Astrocyte of the hippocampus (primary cell): ENCODE results near the gene SPTLC1.
"Not testable (repeated sequence)": the region's sequence is repeated elsewhere in the genome, so short reads cannot be mapped to it uniquely, and the experiment has no call there.

Source experiments
- DNase-seq: peaks from one replicate; pipeline ENCODE4 v3.0.0; 2011; ENCODE audit warnings: low read depth, low spot score

Gene SPTLC1

DNA sequence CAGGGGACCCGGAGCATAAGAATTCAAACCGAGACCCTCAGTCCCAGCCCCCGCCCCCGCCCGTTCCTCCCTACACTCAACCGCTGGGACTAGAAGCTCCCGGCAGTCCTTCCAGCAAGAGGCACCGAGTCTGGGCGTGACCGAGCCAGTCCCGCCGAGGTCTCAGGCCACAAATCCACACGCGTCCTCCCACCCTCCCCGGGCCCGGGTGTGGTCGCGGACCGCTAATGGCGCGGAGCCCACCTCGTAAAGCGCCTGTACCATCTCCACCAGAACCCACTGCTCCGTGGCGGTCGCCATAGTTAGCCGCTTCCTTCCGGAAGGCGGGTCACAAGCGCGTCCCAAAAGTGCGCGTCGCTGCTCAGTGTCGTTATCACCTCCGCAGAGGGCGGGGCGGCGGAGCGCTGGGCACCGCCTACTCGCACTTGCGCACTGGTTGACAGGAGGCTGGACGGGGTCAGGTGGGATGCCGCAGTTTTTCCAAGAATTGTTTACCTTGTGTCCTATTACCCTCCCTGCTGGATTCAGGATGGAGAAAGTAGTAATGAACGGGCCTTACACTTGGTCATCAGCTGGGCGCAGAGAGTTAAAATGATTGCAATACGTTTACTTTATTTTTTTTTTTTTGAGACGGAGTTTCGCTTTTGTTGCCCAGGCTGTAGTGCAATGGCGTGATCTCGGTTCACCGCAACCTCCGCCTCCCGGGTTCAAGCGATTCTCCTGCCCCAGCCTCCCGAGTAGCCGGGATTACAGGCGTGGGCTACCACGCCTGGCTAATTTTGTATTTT, at the start of gene SPTLC1:
SPTLC1 (minus strand) TSS at position 343 of the 788 bp plus-strand sequence; CDS start at position 300, 43 bp downstream.
- DNase-seq: peak; percentile 99

- no peak for DNase-seq
Observed at GRCh38 chr9:92164975-92165374, 49.8 kb upstream of the SPTLC1 start.

DNA sequence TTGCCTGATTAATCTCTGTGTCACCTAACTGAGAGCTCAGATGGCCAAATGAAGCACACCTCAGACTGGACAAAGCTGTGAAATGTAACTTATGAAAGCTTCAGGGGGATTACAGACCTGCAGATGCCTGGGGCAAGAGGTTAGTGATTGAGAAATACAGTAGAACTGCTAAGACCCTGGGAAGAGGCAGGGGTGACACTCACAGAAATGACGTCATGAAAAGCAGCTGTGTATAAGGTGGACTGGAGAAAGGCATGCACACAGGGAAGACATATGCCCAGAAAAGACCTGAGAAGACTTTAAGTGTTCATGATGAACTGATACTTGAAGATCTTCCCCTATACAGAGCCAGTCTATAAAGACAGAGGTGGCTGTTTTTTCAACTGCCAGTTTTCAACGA, 49.3 kb upstream of the SPTLC1 start:
- DNase-seq: no peak

GRCh38 chr9:92163276-92163675, 48.1 kb upstream of the SPTLC1 start:
- no peak for DNase-seq

DNA sequence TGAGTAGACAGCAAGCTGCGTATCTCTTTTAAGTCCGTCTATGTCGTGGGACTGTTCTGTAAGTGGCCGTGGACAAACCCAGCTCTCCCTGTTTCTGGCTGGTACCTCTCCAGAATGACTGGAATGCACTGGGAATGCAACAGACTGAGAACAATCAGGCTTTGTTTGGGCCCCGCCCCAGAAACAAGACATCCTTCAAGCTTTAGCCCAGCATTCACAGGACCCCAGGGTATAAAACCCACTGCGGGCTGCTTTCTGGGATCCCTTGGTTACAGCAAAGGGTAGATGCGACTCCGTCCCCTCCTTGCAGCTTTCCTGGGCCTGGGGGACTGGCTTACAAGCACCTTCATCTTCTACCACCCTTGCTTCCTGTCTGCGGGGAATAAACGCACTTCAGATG, 45.6 kb upstream of the SPTLC1 start:
- no peak for DNase-seq

- no peak for DNase-seq
Observed at GRCh38 chr9:92159058-92159457, 43.8 kb upstream of the SPTLC1 start.

- DNase-seq: no peak
Observed at GRCh38 chr9:92158097-92158601, 42.9 kb upstream of the SPTLC1 start.

- DNase-seq: not testable (repeated sequence)
Observed at GRCh38 chr9:92155736-92156135, 40.5 kb upstream of the SPTLC1 start.

DNA sequence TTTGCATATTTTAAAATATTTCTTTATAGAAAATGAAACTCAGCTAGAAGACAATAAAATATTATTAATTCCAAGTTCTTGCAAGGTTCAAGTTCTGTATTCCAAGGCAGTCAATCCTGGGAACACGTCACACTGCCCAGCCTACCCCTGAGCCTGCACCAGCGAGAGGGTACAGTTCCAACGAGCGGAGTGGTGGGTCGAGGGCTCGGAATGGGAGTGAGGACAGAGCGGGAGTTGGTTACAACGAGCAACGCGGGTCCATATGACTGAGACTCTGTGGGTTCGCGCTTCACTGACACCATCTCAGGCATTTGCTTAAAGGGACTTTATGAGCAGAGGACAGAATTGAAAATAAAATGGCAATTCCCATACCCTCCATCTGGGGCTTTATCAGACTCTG, 40.0 kb upstream of the SPTLC1 start:
- DNase-seq: no peak

GRCh38 chr9:92153466-92154415, 38.5 kb upstream of the SPTLC1 start:
- peak; percentile 72 for DNase-seq

DNA sequence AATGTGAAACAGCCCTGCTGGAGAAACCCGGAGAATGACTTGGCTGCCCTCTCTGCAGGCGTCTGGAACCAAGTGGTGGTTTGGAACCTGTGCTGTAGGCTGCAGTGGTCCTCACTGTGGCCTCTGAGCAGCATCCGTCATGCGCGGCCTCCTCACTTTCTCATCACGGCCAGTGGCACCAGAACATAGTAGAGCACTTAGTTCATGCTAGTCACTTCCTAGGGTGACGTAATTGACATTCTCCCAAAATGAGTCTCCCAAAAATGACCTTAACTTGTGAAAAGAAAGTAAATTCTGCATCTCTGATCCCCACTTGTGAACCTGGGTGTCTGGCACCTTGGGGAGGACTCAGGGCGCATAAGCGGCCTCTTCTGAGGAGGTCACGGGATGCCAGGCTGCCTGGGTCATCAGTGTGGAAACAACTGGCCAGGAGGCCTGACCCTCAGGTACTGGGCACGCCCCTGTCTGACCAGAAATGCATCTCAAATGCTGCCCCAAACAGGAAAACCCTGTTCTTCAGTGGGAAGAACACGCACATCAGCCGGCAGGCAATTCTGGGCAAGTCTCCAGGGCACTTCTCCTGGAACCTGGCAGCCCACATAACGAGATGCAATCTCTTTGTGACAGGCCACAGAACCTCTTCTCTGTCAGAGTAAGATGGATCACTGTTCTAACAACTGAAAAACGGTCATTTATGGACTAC, 36.6 kb upstream of the SPTLC1 start:
- DNase-seq: peak; percentile 83

DNA sequence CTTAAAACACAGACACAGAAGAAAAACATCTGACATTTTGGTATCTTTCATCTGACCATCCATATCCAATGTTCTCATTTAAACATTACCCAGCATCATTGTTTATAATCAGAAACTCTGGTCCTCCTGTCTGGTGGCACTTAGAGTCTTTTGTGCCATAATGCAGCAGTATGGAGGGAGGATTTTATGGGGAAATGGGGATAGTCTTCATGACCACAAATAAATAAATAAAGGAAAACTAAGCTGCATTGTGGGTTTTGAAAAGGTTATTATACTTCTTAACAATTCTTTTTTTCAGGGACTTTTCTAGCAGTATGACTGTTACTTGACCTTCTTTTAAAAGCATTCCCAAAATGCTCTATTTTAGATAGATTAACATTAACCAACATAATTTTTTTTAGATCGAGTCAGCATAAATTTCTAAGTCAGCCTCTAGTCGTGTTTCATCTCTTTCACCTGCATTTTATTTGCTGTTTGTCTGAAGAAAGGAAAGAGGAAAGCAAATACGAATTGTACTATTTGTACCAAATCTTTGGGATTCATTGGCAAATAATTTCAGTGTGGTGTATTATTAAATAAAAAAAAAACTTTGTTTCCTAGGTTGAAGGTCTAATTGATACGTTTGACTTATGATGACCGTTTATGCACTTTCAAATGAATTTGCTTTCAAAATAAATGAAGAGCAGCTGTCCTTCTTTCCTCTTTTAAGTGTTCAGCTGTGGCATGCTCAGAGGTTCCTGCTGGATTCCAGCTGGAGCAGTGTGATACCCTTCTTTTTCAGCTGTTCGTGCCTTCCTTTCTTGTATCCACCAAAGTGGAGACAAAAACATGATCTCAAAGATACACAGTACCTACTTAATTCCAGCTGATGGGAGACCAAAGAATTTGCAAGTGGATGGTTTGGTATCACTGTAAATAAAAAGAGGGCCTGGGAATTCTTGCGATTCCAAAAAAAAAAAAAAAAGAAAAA, 35.6 kb upstream of the SPTLC1 start:
- not testable (repeated sequence) for DNase-seq

DNA sequence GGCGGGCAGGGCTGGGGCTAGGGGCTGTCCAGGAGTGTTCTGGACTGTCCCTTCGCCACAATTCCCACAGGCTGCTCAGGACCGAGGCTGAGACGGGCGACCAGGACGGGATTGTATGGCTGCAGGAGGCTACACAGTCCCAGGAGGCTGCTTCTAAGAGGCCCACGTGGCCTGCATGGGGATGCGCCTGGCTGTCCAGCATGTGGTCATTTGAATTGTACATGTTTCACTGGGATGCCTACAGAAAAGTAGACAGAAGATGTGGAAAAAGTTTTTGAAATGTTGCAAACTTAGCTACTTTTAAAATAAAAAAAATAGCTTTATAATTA, 32.6 kb upstream of the SPTLC1 start:
- DNase-seq: peak; percentile 10

- DNase-seq: peak; percentile 90
Observed at GRCh38 chr9:92147030-92147851, 32.0 kb upstream of the SPTLC1 start.

DNA sequence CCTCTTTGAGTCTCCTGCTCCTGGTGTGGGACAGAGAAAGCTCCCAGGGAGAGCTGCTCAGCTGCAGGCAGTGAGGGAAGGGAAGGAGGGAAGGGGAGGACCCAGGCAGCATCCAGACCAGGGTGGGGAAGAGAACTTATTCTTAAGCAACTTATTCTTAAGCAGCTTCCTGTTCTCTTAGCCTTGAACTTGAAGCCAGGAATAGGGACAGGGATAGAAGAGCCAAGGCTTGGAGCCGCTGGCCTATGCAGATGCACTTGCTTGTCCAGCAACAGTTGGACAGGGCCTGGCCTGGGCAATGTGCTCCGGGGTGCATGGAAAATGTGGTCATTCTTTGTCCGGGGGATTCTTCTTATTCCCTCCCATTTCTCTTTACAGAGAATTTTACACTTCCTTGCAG, 31.4 kb upstream of the SPTLC1 start:
- DNase-seq: peak; percentile 39

GRCh38 chr9:92145784-92146183, 30.6 kb upstream of the SPTLC1 start:
- DNase-seq: not testable (repeated sequence)

DNA sequence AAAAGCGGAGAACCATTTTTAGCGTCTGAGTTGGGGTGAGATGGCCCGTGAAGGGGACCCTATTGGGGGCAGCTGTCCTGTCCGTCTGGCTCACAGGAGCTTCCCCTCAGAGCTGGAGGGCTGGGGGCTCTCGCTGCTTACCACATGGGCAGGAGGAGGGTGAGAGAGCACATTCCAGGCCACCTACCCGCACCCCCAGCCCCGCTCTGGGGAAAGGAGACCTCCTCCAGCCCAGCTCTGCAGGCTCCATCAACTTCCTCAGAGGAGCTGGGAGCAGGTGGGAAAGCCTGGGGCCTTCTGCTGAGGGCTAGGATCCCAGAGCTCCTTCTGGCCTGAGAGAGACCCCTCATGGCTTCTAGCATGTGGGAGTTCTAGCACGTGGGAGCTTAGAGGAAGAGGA, 27.1 kb upstream of the SPTLC1 start:
- no peak for DNase-seq

- DNase-seq: peak; percentile 76
Observed at GRCh38 chr9:92141144-92142129, 26.2 kb upstream of the SPTLC1 start.

GRCh38 chr9:92140754-92141143, 25.5 kb upstream of the SPTLC1 start:
- DNase-seq: no peak
